D721Med (cell line): ENCODE results near the gene SAG.

Experiments used
- DNase-seq: peaks from one replicate; pipeline ENCODE4 v3.0.0; 2011; ENCODE audit warnings: low spot score; ENCODE audit not compliant: insufficient read length
- FAIRE-seq: peaks from 2 replicates; lab custom pipeline; 2011; peaks lifted over from hg19 to GRCh38; lab: Jason Lieb, UNC
- TF ChIP-seq, protein P1 (sequence below): IDR thresholded peaks from 2 replicates; pipeline ENCODE4 v1.5.1; 2012; ENCODE audit warnings: mild to moderate bottlenecking, control low read depth; ENCODE audit not compliant: insufficient read depth; ENCODE audit errors: missing control alignments

SAG gene

DNA sequence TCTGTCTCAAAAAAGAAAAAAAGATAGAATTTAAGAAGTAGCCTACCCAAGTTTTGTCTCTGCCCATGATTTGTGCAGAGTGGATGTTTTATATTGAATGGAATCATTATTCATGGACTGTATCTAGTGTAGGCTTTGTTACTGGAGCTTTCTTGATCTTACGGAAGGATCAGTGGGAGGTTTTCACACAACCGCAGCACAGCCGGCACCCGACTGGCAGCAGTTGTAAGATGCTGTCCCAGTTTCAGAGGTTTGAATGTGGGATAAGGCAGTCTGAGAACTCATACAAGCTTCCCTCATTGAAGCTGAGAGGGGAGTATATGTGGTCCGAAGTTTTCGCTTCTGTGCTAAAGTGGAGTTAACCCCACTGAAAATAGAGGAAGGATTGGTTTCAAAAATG, 19.7 kb upstream of the SAG start:
- TF ChIP-seq, protein P1, sequence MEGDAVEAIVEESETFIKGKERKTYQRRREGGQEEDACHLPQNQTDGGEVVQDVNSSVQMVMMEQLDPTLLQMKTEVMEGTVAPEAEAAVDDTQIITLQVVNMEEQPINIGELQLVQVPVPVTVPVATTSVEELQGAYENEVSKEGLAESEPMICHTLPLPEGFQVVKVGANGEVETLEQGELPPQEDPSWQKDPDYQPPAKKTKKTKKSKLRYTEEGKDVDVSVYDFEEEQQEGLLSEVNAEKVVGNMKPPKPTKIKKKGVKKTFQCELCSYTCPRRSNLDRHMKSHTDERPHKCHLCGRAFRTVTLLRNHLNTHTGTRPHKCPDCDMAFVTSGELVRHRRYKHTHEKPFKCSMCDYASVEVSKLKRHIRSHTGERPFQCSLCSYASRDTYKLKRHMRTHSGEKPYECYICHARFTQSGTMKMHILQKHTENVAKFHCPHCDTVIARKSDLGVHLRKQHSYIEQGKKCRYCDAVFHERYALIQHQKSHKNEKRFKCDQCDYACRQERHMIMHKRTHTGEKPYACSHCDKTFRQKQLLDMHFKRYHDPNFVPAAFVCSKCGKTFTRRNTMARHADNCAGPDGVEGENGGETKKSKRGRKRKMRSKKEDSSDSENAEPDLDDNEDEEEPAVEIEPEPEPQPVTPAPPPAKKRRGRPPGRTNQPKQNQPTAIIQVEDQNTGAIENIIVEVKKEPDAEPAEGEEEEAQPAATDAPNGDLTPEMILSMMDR: no peak
- DNase-seq (no peak), FAIRE-seq (no peak)

- DNase-seq: no peak
- TF ChIP-seq, protein P1: no peak
- FAIRE-seq: no peak
These were observed 19.0 kb upstream of the SAG start for GRCh38 chr2:233288663-233289062.

DNA sequence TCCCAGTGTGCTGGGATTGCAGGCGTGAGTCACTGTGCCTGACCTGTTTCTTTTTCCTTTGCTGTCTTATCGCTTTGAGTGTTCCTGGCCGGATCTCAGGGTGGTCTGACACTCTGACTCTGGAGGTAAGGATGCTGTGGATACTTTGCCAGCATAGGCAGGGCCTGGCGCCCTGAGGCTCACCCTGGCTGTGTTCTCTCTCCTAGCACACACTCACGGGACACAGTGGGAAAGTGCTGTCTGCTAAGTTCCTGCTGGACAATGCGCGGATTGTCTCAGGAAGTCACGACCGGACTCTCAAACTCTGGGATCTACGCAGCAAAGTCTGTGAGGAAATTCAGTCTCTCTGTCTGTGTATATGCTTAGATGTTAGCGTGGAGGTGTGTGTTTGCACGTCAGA, 18.0 kb upstream of the SAG start:
- TF ChIP-seq, protein P1: no peak
- DNase-seq (no peak), FAIRE-seq (no peak)

GRCh38 chr2:233290051-233290845, 17.4 kb upstream of the SAG start:
- no peak for FAIRE-seq
- TF ChIP-seq, protein P1: no peak
- no peak for DNase-seq

DNA sequence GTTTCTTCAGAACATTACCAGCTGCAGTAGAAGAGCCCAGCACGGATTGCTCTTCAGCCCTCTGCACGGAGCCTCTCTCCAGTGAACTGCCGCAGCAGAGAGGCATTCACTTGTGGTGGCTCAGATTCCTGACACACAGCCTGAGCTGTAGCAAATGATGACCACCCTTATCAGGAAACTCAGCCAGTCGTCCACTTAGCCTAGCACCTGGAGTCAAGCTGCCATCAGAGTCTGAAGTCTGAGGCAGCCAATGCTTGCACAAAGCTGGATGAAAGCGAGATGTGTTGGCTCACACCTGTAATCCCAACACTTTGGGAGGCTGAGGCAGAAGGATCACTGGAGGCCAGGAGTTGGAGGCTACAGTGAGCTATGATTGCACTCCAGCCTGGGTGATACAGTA, 11.7 kb upstream of the SAG start:
- TF ChIP-seq, protein P1: no peak
- DNase-seq (no peak), FAIRE-seq (no peak)

- no peak for DNase-seq
- TF ChIP-seq, protein P1: no peak
- FAIRE-seq: no peak
These were observed 10.5 kb upstream of the SAG start for GRCh38 chr2:233297076-233297475.

DNA sequence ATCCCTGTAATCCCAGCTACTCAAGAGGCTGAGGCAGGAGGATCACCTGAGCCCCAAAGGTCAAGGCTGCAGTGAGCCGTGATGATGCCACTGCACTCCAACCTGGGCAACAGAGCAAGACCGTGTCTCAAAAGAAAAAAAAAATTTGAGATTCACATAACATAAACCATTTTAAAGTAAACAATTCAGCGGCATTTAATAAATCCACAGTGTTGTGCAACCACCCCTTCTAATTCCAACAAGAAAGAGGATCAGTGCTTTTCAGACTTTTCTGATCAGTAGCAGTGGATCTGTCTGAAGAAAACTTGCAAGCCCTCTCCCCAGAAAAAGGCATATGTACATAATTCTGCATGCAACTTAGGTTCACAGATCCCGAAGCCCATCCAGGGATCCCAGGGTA, 7.2 kb upstream of the SAG start:
- DNase-seq: no peak
- no peak for FAIRE-seq
- TF ChIP-seq, protein P1: no peak
